Suprapubic skin (tissue), 4 donors: Measurements from ENCODE around the gene EIPR1. TPM values are rescaled to one million over a fixed set of nuclear protein-coding genes. Genes with fewer than 3 reads are reported as not detected.

Experiments used
- DNase-seq, 2 donors: peaks; one replicate each; pipeline ENCODE4 v3.0.0-alpha.2; 2019; ENCODE audit warnings: low spot score in 2 of 2
- H3K27ac ChIP-seq: fragments of 200-600 bp; sonication (generic); one replicate; pipeline ENCODE4 v1.5.1; 2019
- H3K27me3 ChIP-seq: fragments of 200-600 bp; sonication (generic); one replicate; pipeline ENCODE4 v1.5.1; 2019
- H3K36me3 ChIP-seq: fragments of 200-600 bp; sonication (generic); one replicate; pipeline ENCODE4 v1.5.1; 2019
- H3K4me1 ChIP-seq: fragments of 200-600 bp; sonication (generic); one replicate; pipeline ENCODE4 v1.5.1; 2019
- H3K4me3 ChIP-seq: fragments of 200-600 bp; sonication (generic); one replicate; pipeline ENCODE4 v1.5.1; 2019; ENCODE audit warnings: mild to moderate bottlenecking
- H3K9me3 ChIP-seq: fragments of 200-600 bp; sonication (generic); one replicate; pipeline ENCODE4 v1.5.1; 2019
- EP300 ChIP-seq: sonication (generic); formaldehyde crosslinking; IDR thresholded peaks from one replicate; pipeline ENCODE4 v1.6.1; 2017; ENCODE audit warnings: antibody characterized with exemption
- POLR2A ChIP-seq, 2 donors: fragments of 450-650 bp; IDR thresholded peaks; one replicate each; pipeline ENCODE4 v1.6.1; 2017; ENCODE audit warnings: antibody characterized with exemption in 2 of 2, mild to moderate bottlenecking in 2 of 2, moderate library complexity in 2 of 2
- POLR2AphosphoS5 ChIP-seq, 3 donors: sonication (generic); formaldehyde crosslinking; IDR thresholded peaks; one replicate each; pipeline ENCODE4 v1.6.1; 2017; ENCODE audit warnings: antibody characterized with exemption in 3 of 3
- WGBS: methylation state at CpG from one replicate; pipeline ENCODE4 v1.1.5; 2018; 5-methylcytosine and 5-hydroxymethylcytosine counted together
- total RNA-seq, 4 donors: library from RNA; depleted of rRNA; stranded (reverse); fragments of >200 nt; gene quantifications; one replicate each; pipeline ENCODE4 v1.1.0, GENCODE V29; 2016
- TF ChIP-seq, protein P1 (sequence below), 2 donors: fragments of 200-600 bp in 1 of 2; fragments of 450-650 bp in 1 of 2; sonication (generic) in 1 of 2; IDR thresholded peaks; one replicate each; pipeline ENCODE4 v1.5.1; 2016 to 2019; ENCODE audit warnings: antibody characterized with exemption in 2 of 2, mild to moderate bottlenecking in 1 of 2, moderate library complexity in 1 of 2

Gene EIPR1
- total RNA-seq, 4 donors from 2014 or later: 29.0 to 37.5 (median 30.7) TPM

DNA sequence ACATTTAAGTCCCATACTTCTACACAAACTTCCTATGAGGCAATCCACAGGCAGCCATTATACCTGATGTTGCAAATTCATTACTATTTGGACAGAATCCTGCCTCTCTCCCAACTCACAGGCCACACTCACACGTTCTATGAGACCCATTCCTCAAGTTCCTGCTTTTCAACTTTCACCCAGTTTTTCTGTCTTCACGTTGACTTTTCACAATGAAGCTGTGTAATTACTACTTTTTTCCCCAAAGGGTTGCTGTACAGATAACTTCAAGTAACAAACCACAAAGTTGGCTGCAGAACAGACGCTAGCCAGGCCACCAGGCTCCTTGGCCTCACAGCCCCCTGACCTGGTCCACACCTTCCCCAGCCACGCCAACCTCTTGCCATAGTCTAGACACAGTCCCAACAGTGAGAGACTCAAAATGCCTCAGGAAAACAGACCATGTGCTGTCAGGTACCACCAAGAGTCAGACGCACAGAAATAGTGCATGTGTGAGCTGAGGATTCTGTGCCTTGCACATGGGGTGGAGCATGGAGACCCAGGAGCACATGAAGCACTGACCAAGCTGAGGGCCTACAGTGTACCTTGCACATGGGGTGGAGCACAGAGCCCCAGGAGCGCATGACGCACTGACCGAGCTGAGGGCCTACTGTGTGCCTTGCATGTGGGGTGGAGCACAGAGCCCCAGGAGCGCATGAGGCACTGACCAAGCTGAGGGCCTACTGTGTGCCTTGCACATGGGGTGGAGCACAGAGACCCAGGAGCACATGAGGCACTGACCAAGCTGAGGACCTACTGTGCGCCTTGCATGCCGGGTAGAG is 61.0 kb downstream of the EIPR1 start:
- Histone ChIP-seq H3K27ac (no peak overlapping the region), H3K4me1 (no peaks in the 10 kb centered on the region), H3K36me3 (no peaks in the 10 kb centered on the region), H3K9me3 (no peaks in the 10 kb centered on the region), H3K27me3 (no peaks in the 10 kb centered on the region), H3K4me3 (no peak overlapping the region)
- no peak for DNase-seq
- 88% methylated on average over 10 of the region's 11 CpGs for WGBS
- TF ChIP-seq, protein P1, sequence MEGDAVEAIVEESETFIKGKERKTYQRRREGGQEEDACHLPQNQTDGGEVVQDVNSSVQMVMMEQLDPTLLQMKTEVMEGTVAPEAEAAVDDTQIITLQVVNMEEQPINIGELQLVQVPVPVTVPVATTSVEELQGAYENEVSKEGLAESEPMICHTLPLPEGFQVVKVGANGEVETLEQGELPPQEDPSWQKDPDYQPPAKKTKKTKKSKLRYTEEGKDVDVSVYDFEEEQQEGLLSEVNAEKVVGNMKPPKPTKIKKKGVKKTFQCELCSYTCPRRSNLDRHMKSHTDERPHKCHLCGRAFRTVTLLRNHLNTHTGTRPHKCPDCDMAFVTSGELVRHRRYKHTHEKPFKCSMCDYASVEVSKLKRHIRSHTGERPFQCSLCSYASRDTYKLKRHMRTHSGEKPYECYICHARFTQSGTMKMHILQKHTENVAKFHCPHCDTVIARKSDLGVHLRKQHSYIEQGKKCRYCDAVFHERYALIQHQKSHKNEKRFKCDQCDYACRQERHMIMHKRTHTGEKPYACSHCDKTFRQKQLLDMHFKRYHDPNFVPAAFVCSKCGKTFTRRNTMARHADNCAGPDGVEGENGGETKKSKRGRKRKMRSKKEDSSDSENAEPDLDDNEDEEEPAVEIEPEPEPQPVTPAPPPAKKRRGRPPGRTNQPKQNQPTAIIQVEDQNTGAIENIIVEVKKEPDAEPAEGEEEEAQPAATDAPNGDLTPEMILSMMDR (IDR thresholded peaks at IDR 0.05): no peak
- no peak for TF ChIP-seq EP300
- no peak for TF ChIP-seq POLR2AphosphoS5 (IDR thresholded peaks at IDR 0.05)
- TF ChIP-seq POLR2A (IDR thresholded peaks at IDR 0.05): no peak

GRCh38 chr2:3314626-3315025 is 63.0 kb downstream of the EIPR1 start:
- no peaks in the 10 kb centered on the region for H3K9me3 ChIP-seq
- H3K4me3 ChIP-seq: no peak overlapping the region
- no peaks in the 10 kb centered on the region for H3K27me3 ChIP-seq
- no peaks in the 10 kb centered on the region for H3K4me1 ChIP-seq
- no peak overlapping the region for H3K27ac ChIP-seq
- no peaks in the 10 kb centered on the region for H3K36me3 ChIP-seq
- TF ChIP-seq POLR2A (IDR thresholded peaks at IDR 0.05) (no peak), POLR2AphosphoS5 (IDR thresholded peaks at IDR 0.05) (no peak), EP300 (no peak)
- TF ChIP-seq, protein P1 (IDR thresholded peaks at IDR 0.05): no peak
- DNase-seq: no peak
- WGBS: 91% methylated on average over 5 of the region's 9 CpGs

- H3K4me1 ChIP-seq: no peaks in the 10 kb centered on the region
- H3K27me3 ChIP-seq: no peaks in the 10 kb centered on the region
- WGBS: 69% methylated on average over 26 of the region's 27 CpGs
- H3K9me3 ChIP-seq: no peaks in the 10 kb centered on the region
- DNase-seq: no peak
- H3K27ac ChIP-seq: no peak overlapping the region
- no peaks in the 10 kb centered on the region for H3K36me3 ChIP-seq
- TF ChIP-seq POLR2A (IDR thresholded peaks at IDR 0.05) (no peak), EP300 (no peak), POLR2AphosphoS5 (IDR thresholded peaks at IDR 0.05) (no peak)
- TF ChIP-seq, protein P1 (IDR thresholded peaks at IDR 0.05): no peak
- H3K4me3 ChIP-seq: no peak overlapping the region
Observed at GRCh38 chr2:3313781-3314375, 63.7 kb downstream of the EIPR1 start.

- no peaks in the 10 kb centered on the region for H3K9me3 ChIP-seq
- H3K4me3 ChIP-seq: no peak overlapping the region
- no peaks in the 10 kb centered on the region for H3K27me3 ChIP-seq
- TF ChIP-seq EP300 (no peak), POLR2AphosphoS5 (IDR thresholded peaks at IDR 0.05) (no peak), POLR2A (IDR thresholded peaks at IDR 0.05) (no peak)
- TF ChIP-seq, protein P1 (IDR thresholded peaks at IDR 0.05): no peak
- H3K4me1 ChIP-seq: no peaks in the 10 kb centered on the region
- no peak for DNase-seq
- H3K36me3 ChIP-seq: no peaks in the 10 kb centered on the region
- no peak overlapping the region for H3K27ac ChIP-seq
- 84% methylated on average over 8 of the region's 12 CpGs for WGBS
Observed at GRCh38 chr2:3312576-3313345, 64.9 kb downstream of the EIPR1 start.

GRCh38 chr2:3311601-3312000 is 66.0 kb downstream of the EIPR1 start:
- Histone ChIP-seq H3K27ac (no peak overlapping the region), H3K27me3 (no peaks in the 10 kb centered on the region), H3K4me1 (no peaks in the 10 kb centered on the region), H3K9me3 (no peaks in the 10 kb centered on the region), H3K4me3 (no peak overlapping the region), H3K36me3 (no peaks in the 10 kb centered on the region)
- TF ChIP-seq POLR2A (IDR thresholded peaks at IDR 0.05) (no peak), POLR2AphosphoS5 (IDR thresholded peaks at IDR 0.05) (no peak), EP300 (no peak)
- TF ChIP-seq, protein P1 (IDR thresholded peaks at IDR 0.05): no peak
- WGBS: 100% methylated on average over 2 of the region's 12 CpGs
- no peak for DNase-seq
